BLaER1 (cell line): Measurements from ENCODE around the gene NFE2L1.
"Not testable (repeated sequence)": the region's sequence is repeated elsewhere in the genome, so short reads cannot be mapped to it uniquely, and the experiment has no call there.

Experiments
- H3K27ac ChIP-seq: shearing (Covaris generic); formaldehyde crosslinking; 2 replicates; pipeline ENCODE4 v1.8.1; 2022
- H3K27me3 ChIP-seq: shearing (Covaris generic); formaldehyde crosslinking; 2 replicates; pipeline ENCODE4 v1.8.1; 2022
- H3K36me3 ChIP-seq: shearing (Covaris generic); formaldehyde crosslinking; 2 replicates; pipeline ENCODE4 v1.8.1; 2022
- H3K4me1 ChIP-seq: shearing (Covaris generic); formaldehyde crosslinking; 2 replicates; pipeline ENCODE4 v1.8.1; 2022
- H3K4me2 ChIP-seq: shearing (Covaris generic); formaldehyde crosslinking; 2 replicates; pipeline ENCODE4 v1.8.1; 2022
- H3K4me3 ChIP-seq: shearing (Covaris generic); formaldehyde crosslinking; 2 replicates; pipeline ENCODE4 v1.8.1; 2022
- H3K9ac ChIP-seq: shearing (Covaris generic); formaldehyde crosslinking; 2 replicates; pipeline ENCODE4 v1.8.1; 2022
- H3K9me3 ChIP-seq: shearing (Covaris generic); formaldehyde crosslinking; 2 replicates; pipeline ENCODE4 v1.8.1; 2022
- H4K20me1 ChIP-seq: shearing (Covaris generic); formaldehyde crosslinking; 2 replicates; pipeline ENCODE4 v1.8.1; 2022
- Cebpa-rat ChIP-seq: shearing (Covaris generic); IDR thresholded peaks from 2 replicates; pipeline ENCODE4 v1.8.1; 2022

Gene NFE2L1

DNA sequence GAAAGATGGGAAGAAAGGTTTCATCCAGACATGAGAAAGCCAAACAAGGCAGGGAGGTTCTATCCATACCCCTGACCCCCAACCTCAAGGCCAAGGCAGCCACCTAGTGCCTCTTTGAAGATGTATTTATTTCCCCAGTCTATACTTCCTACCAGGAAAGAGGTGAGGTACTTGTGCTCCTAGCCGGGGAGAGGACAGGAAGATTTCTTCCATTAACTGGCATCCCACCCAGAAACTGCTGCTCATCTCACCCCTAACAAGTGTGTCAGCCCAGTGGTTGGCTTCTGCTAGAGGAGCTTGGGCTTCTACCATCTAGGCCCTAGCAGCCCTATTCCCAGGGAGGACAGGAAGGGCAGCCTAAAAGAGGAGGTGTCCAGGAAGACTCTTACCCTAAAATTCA, 19.4 kb upstream of the NFE2L1 start:
- H3K27ac ChIP-seq: no peak overlapping the region
- H3K27me3 ChIP-seq: peaks cover 40% of the 10 kb centered on the region
- no peaks in the 10 kb centered on the region for H3K9me3 ChIP-seq
- H3K4me2 ChIP-seq: no peak overlapping the region
- no peak overlapping the region for H3K4me3 ChIP-seq
- TF ChIP-seq Cebpa-rat: no peak
- H4K20me1 ChIP-seq: peaks cover 27% of the 10 kb centered on the region
- H3K4me1 ChIP-seq: peaks cover 20% of the 10 kb centered on the region
- H3K36me3 ChIP-seq: no peaks in the 10 kb centered on the region
- no peak overlapping the region for H3K9ac ChIP-seq

DNA sequence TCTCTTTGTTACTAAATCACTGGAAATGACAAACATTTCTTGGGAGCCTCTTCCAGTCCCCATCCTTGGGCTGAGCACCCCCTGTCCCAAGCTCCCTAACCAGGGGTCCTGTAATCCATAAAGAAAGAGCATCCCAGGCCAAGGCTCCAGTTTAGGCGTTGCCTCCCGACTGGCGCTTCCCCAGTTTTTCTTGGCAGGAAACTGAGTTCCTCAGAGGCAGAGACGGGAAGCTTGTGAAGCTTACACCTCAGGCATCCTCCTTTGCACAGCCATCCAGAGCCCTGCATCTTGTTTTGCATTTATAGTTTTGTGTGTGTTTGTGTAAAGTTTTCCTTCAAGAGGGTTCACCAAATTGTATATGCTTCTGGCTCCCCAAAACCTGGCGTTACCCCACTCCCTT, 17.6 kb upstream of the NFE2L1 start:
- H3K9me3 ChIP-seq: no peaks in the 10 kb centered on the region
- H3K27me3 ChIP-seq: peaks cover 45% of the 10 kb centered on the region
- H3K9ac ChIP-seq: no peak overlapping the region
- no peak overlapping the region for H3K27ac ChIP-seq
- no peak overlapping the region for H3K4me3 ChIP-seq
- no peaks in the 10 kb centered on the region for H3K36me3 ChIP-seq
- no peak for TF ChIP-seq Cebpa-rat
- H4K20me1 ChIP-seq: peaks cover 17% of the 10 kb centered on the region; the same call in 1 of the 2 replicates
- H3K4me1 ChIP-seq: peaks cover 7% of the 10 kb centered on the region
- H3K4me2 ChIP-seq: no peak overlapping the region

DNA sequence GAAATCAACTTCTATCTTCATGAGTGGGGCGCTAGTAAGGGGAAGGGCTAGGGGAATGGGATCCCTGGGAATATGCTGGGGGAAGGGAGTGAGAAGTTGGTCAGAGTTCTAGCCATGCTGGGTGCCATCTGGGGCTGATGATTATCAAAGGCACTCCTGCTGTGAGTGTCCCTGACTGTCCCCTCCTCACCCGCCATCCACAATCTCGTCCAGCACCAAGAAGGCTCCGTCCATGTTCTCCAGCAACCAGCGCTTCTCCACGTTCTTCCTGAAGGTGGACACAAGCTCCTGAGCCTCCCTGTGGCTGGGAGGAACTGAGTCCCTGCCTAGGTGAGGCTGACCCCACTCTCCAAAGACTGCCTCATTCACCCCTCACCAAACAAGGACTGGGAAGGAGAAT, 16.2 kb upstream of the NFE2L1 start:
- no peak for TF ChIP-seq Cebpa-rat
- H3K4me2 ChIP-seq: no peak overlapping the region
- no peak overlapping the region for H3K4me3 ChIP-seq
- H3K36me3 ChIP-seq: no peaks in the 10 kb centered on the region
- H3K9me3 ChIP-seq: no peaks in the 10 kb centered on the region
- peaks cover 60% of the 10 kb centered on the region for H3K27me3 ChIP-seq
- H3K27ac ChIP-seq: no peak overlapping the region
- H4K20me1 ChIP-seq: peaks cover 16% of the 10 kb centered on the region
- H3K4me1 ChIP-seq: peaks cover 2% of the 10 kb centered on the region; the same call in 1 of the 2 replicates
- no peak overlapping the region for H3K9ac ChIP-seq

DNA sequence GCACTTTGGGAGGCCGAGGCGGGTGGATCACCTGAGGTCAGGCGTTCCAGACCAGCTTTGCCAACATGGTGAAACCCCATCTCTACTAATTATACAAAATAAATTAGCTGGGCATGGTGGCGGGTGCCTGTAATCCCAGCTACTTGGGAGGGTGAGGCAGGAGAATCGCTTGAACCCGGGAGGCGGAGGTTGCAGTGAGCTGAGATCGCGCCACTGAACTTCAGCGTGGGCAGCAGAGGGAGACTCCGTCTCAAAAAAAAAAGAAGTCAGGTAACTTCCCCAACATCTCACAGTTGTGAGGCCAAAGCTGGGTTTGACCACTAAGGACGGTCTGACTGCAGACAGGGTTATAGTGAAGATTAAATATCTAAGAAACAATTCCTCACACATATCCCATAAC, 13.4 kb upstream of the NFE2L1 start:
- not testable (repeated sequence) for H3K9ac ChIP-seq, H3K4me2 ChIP-seq, H3K4me3 ChIP-seq, H3K27ac ChIP-seq, H3K9me3 ChIP-seq, H3K36me3 ChIP-seq, H3K4me1 ChIP-seq
- Histone ChIP-seq H4K20me1 (peaks cover 27% of the 10 kb centered on the region), H3K27me3 (peaks cover 84% of the 10 kb centered on the region)

DNA sequence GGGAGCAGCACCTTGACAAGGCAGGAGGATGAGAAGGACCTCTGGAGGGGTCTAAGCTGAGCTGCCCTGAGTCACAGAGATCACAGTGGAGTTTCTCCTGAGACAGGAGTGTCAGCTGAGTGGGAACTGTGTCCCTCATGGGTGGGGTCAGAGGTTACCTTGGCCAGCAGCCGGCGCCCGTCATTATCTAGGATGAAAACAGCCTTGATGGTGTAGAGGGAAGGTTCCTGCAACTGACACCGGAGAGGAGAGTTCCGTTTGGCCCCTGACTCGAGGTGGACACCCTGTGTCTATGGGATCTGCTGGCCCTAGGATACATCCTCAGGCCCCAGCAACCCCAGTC, 11.5 kb upstream of the NFE2L1 start:
- H3K27me3 ChIP-seq: peaks cover 81% of the 10 kb centered on the region
- peak overlapping the region; percentile 57; the same call in 1 of the 2 replicates for H3K4me2 ChIP-seq
- no peak for TF ChIP-seq Cebpa-rat
- H3K4me1 ChIP-seq: peaks cover 8% of the 10 kb centered on the region; the same call in 1 of the 2 replicates
- H3K4me3 ChIP-seq: no peak overlapping the region
- no peak overlapping the region for H3K9ac ChIP-seq
- H3K9me3 ChIP-seq: no peaks in the 10 kb centered on the region
- no peaks in the 10 kb centered on the region for H3K36me3 ChIP-seq
- H4K20me1 ChIP-seq: peaks cover 27% of the 10 kb centered on the region
- H3K27ac ChIP-seq: no peak overlapping the region

DNA sequence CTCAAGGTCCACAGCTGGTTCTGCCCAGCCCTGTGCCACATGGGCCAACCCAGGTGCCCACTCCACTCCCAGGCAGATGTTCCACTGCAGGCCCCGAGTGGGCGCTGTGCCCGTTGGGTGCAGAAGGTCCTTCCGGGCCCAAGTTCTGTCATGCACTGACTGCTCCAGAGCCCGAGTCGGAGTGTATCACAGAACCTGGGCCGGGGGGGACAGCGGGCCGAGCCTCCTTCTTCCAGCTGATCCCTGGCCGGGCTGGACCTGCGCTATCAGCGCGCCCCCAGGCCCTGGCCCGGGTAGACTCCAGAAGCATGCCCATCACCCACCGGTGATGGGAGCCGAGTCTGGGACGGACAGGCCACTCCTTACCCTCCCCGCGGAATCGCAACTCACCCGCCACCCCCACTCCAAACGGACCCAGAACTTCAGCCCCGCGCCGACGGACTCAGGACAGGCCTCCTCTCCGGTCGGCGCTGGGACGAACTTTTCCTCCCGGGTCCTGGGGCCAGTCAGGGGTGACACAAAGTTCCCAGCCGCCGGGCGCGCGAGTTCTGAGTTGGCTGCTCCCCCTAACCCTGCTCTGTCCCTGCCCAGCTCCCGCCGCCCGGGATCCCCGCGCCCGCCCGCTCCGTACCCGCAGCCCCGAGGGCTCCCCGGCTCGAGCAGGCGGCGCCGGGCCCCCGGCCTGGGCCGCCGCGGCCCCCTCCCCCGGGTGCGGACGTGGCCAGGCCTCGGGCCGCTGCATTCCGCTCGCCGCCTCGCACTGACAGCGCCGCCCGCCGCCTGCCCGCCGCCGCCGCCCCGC, 10.9 kb upstream of the NFE2L1 start, which contains the start of gene COPZ2:
TSS of gene COPZ2 (minus strand) at position 762 of the 802 bp plus-strand sequence. CDS start at position 742, 20 bp downstream.
- Histone ChIP-seq H3K27me3 (peaks cover 76% of the 10 kb centered on the region), H3K4me3 (peak within 1 kb of the TSS; percentile 57), H3K36me3 (no peaks in the 10 kb centered on the region), H3K9me3 (no peaks in the 10 kb centered on the region), H4K20me1 (peaks cover 24% of the 10 kb centered on the region), H3K27ac (no peak within 1 kb of the TSS), H3K4me1 (peaks cover 8% of the 10 kb centered on the region; the same call in 1 of the 2 replicates), H3K9ac (no peak within 1 kb of the TSS), H3K4me2 (peak within 1 kb of the TSS; percentile 57)
- TF ChIP-seq Cebpa-rat: no peak

DNA sequence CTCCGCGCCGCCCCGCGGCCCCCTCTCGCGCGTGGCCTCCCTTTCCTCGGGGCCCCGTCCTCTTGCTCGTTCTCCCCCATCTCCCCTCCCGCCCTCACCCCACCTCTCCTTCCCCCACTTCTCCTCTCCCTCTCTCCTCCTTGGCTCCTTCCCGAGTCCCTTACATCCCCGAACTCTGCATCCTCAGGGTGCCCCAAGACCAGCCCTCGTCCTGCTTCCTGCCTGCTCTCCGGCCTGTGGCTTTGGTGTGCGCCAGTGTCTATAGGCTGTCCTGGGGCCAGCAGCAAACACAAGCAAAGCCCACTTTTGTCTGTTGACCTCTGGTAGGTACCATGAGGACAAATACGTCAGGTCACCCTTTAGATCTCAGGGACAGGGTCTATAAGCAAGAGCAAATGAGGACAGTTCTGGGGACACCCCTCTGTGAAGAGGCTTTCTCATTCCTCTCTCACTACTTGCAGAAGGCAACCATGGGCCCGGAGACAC, 10.3 kb upstream of the NFE2L1 start:
- H4K20me1 ChIP-seq: peaks cover 22% of the 10 kb centered on the region
- no peaks in the 10 kb centered on the region for H3K36me3 ChIP-seq
- peak overlapping the region; percentile 57 for H3K4me3 ChIP-seq
- TF ChIP-seq Cebpa-rat: no peak
- peak overlapping the region; percentile 57 for H3K4me2 ChIP-seq
- no peak overlapping the region for H3K27ac ChIP-seq
- H3K9me3 ChIP-seq: no peaks in the 10 kb centered on the region
- no peak overlapping the region for H3K9ac ChIP-seq
- peaks cover 10% of the 10 kb centered on the region for H3K4me1 ChIP-seq
- H3K27me3 ChIP-seq: peaks cover 69% of the 10 kb centered on the region

DNA sequence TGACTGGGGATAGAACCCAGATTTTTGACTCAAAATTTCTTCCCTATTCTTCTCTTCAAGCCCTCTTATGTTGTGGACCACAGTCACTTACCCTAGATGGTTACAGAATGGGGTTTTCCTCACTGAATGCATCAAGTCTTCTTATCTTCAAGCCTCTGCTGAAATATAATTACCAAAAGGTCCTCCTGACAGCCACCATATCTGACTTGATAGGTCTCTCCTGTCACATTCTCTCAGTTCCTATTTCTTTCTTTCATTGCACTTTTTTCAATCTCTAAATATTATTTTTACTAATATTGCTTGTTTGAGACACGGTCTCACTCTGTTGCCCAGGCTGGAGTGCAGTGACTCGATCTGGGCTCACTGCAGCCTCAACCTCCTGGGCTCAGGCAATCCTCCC, 9.5 kb upstream of the NFE2L1 start:
- no peak overlapping the region for H3K9ac ChIP-seq
- peaks cover 61% of the 10 kb centered on the region for H3K27me3 ChIP-seq
- H3K9me3 ChIP-seq: no peaks in the 10 kb centered on the region
- H3K4me3 ChIP-seq: no peak overlapping the region
- H3K27ac ChIP-seq: no peak overlapping the region
- no peaks in the 10 kb centered on the region for H3K36me3 ChIP-seq
- TF ChIP-seq Cebpa-rat: no peak
- peaks cover 22% of the 10 kb centered on the region for H4K20me1 ChIP-seq
- H3K4me2 ChIP-seq: no peak overlapping the region
- peaks cover 18% of the 10 kb centered on the region for H3K4me1 ChIP-seq

DNA sequence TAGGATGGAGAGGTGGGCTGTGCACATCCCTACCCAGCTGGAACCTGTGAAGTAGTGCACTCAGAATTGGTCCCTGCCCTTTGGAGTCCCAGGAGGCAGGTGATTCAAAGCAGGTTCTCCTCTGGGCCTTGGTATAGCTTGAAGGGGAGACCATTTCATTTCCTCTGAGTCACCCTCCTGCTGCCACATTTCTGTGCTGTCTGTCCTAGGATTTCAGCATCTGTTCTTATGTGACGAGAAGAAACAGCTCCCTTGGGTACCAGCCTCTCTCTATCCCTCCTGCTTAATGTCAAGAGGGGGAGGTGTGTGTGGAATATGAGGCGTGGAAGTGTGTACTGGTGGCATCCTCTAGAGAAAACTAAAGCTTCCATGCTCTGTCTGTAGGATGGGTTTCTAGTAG, 5.0 kb upstream of the NFE2L1 start:
- TF ChIP-seq Cebpa-rat: no peak
- no peak overlapping the region for H3K4me3 ChIP-seq
- H4K20me1 ChIP-seq: 0 out of 2 replicates have a peak, but pooled peaks cover 3% of the 10 kb centered on the region
- peaks cover 16% of the 10 kb centered on the region for H3K27me3 ChIP-seq
- no peak overlapping the region for H3K27ac ChIP-seq
- 0 out of 2 replicates have a peak overlapping the region, but pooled peaks have one; percentile 12 for H3K9ac ChIP-seq
- H3K9me3 ChIP-seq: no peaks in the 10 kb centered on the region
- peak overlapping the region; percentile 32 for H3K4me2 ChIP-seq
- H3K36me3 ChIP-seq: no peaks in the 10 kb centered on the region
- H3K4me1 ChIP-seq: peaks cover 27% of the 10 kb centered on the region

DNA sequence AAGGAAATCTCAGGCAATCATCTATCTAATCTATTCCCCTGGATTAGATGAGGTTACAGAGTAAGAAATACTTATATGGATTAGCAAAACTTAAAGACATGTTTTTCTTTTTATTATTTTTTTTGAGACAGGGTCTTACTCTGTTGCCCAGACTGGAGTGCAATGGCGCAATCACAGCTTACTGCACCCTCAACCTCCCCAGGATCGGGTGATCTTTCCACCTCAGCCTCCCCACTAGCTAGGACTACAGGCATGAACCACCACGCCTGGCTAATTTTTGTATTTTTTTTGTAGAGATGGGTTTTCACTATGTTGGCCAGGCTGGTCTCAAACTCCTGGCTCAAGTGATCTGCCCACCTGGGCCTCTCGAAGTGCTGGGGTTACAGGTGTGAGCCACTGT, 3.3 kb upstream of the NFE2L1 start:
- Histone ChIP-seq H3K9me3 (no peaks in the 10 kb centered on the region), H3K36me3 (no peaks in the 10 kb centered on the region), H3K4me3 (no peak overlapping the region), H3K9ac (no peak overlapping the region), H3K4me1 (peaks cover 36% of the 10 kb centered on the region), H3K27me3 (no peaks in the 10 kb centered on the region), H3K4me2 (no peak overlapping the region), H4K20me1 (peaks cover 13% of the 10 kb centered on the region), H3K27ac (no peak overlapping the region)
- no peak for TF ChIP-seq Cebpa-rat
